Neural cell (in vitro differentiated cells): ENCODE measurements around the gene DAZL.

ENCODE experiments used
- EP300 ChIP-seq: fragments of 450-650 bp; conservative IDR thresholded peaks from 2 replicates; pipeline ENCODE4 v1.6.1; 2014; ENCODE audit warnings: antibody characterized with exemption, mild to moderate bottlenecking, moderate library complexity; ENCODE audit not compliant: poor library complexity, severe bottlenecking
- EZH2 ChIP-seq: fragments of 200-600, 300-800 bp; shearing (Covaris generic), sonication (generic); IDR thresholded peaks from 2 replicates; pipeline ENCODE4 v1.6.1; 2014; ENCODE audit warnings: antibody characterized with exemption, low read length, borderline replicate concordance, mild to moderate bottlenecking; ENCODE audit not compliant: insufficient read depth, poor library complexity, severe bottlenecking
- MXI1 ChIP-seq: fragments of 450-650 bp; conservative IDR thresholded peaks from 2 replicates; pipeline ENCODE4 v1.6.1; 2014; ENCODE audit warnings: antibody characterized with exemption, mild to moderate bottlenecking; ENCODE audit not compliant: poor library complexity, severe bottlenecking
- SMC3 ChIP-seq: fragments of 450-650 bp; conservative IDR thresholded peaks from 2 replicates; pipeline ENCODE4 v1.6.1; 2014; ENCODE audit warnings: antibody characterized with exemption, mild to moderate bottlenecking, moderate library complexity; ENCODE audit not compliant: poor library complexity
- TAF1 ChIP-seq: IDR thresholded peaks from 2 replicates; pipeline ENCODE4 v1.6.1; 2012; ENCODE audit warnings: low read depth
- TF ChIP-seq, protein P1 (sequence below): fragments of 450-650 bp; IDR thresholded peaks from 2 replicates; pipeline ENCODE4 v1.5.1; 2014; ENCODE audit warnings: antibody characterized with exemption, mild to moderate bottlenecking, moderate library complexity; ENCODE audit not compliant: poor library complexity, severe bottlenecking
- TF ChIP-seq, protein P2 (sequence below): IDR thresholded peaks from 2 replicates; pipeline ENCODE4 v1.6.1; 2012; ENCODE audit warnings: borderline replicate concordance

DNA sequence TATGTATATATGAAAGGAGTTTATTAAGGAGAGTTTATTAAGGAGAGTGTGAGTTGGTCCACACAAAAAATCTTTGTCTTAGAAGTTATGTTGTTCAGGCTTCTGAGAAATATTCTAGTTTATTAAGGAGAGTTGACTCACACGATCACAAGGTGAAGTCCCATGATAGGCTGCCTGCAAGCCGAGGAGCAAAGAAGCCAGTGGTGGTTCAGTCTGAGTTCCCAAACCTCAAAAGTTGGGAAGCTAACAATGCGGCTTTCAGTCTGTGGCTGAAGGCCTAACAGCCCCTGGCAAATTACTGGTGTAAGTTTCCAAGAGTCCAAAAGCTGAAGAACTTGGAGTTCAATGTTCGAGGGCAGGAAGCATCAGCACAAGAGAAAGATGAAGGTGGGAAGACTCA lies 42.4 kb upstream of the DAZL start:
- TF ChIP-seq, protein P1, sequence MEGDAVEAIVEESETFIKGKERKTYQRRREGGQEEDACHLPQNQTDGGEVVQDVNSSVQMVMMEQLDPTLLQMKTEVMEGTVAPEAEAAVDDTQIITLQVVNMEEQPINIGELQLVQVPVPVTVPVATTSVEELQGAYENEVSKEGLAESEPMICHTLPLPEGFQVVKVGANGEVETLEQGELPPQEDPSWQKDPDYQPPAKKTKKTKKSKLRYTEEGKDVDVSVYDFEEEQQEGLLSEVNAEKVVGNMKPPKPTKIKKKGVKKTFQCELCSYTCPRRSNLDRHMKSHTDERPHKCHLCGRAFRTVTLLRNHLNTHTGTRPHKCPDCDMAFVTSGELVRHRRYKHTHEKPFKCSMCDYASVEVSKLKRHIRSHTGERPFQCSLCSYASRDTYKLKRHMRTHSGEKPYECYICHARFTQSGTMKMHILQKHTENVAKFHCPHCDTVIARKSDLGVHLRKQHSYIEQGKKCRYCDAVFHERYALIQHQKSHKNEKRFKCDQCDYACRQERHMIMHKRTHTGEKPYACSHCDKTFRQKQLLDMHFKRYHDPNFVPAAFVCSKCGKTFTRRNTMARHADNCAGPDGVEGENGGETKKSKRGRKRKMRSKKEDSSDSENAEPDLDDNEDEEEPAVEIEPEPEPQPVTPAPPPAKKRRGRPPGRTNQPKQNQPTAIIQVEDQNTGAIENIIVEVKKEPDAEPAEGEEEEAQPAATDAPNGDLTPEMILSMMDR = no peak
- no peak for TF ChIP-seq EP300
- TF ChIP-seq SMC3 = no peak
- TF ChIP-seq EZH2 = no peak
- TF ChIP-seq, protein P2, sequence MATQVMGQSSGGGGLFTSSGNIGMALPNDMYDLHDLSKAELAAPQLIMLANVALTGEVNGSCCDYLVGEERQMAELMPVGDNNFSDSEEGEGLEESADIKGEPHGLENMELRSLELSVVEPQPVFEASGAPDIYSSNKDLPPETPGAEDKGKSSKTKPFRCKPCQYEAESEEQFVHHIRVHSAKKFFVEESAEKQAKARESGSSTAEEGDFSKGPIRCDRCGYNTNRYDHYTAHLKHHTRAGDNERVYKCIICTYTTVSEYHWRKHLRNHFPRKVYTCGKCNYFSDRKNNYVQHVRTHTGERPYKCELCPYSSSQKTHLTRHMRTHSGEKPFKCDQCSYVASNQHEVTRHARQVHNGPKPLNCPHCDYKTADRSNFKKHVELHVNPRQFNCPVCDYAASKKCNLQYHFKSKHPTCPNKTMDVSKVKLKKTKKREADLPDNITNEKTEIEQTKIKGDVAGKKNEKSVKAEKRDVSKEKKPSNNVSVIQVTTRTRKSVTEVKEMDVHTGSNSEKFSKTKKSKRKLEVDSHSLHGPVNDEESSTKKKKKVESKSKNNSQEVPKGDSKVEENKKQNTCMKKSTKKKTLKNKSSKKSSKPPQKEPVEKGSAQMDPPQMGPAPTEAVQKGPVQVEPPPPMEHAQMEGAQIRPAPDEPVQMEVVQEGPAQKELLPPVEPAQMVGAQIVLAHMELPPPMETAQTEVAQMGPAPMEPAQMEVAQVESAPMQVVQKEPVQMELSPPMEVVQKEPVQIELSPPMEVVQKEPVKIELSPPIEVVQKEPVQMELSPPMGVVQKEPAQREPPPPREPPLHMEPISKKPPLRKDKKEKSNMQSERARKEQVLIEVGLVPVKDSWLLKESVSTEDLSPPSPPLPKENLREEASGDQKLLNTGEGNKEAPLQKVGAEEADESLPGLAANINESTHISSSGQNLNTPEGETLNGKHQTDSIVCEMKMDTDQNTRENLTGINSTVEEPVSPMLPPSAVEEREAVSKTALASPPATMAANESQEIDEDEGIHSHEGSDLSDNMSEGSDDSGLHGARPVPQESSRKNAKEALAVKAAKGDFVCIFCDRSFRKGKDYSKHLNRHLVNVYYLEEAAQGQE = no peak
- TF ChIP-seq MXI1 = no peak
- TF ChIP-seq TAF1 = no peak
